ENCODE results near the gene RNF17.
A peak's percentile ranks its signal among the peaks of the same experiment; 100 is the strongest.

Gene RNF17

DNA sequence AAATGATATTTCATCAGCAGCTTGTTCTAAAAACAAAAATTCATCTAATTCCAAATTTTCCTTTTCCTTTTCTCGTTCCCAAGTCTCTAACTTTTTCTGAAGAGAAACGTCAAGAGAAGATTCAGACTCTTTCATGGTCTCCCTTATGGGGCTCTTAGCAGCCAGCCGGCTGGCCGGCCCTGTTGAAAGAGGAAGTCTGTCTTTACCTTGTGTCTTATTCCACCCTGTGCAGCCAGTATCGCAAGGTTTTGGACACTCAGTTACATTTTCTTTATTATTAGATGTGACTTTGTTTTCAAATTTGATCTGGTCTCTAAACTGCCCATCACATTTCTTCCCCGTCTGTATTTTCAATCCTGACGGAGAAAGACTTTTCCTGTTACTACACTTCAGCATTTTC lies 142.3 kb downstream of the RNF17 start:
- TF ChIP-seq, protein P1, sequence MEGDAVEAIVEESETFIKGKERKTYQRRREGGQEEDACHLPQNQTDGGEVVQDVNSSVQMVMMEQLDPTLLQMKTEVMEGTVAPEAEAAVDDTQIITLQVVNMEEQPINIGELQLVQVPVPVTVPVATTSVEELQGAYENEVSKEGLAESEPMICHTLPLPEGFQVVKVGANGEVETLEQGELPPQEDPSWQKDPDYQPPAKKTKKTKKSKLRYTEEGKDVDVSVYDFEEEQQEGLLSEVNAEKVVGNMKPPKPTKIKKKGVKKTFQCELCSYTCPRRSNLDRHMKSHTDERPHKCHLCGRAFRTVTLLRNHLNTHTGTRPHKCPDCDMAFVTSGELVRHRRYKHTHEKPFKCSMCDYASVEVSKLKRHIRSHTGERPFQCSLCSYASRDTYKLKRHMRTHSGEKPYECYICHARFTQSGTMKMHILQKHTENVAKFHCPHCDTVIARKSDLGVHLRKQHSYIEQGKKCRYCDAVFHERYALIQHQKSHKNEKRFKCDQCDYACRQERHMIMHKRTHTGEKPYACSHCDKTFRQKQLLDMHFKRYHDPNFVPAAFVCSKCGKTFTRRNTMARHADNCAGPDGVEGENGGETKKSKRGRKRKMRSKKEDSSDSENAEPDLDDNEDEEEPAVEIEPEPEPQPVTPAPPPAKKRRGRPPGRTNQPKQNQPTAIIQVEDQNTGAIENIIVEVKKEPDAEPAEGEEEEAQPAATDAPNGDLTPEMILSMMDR (IDR thresholded peaks at IDR 0.05; ENCODE audit: low read length, missing control alignments): no peak
- H3K4me3 ChIP-seq (replicated peaks; ENCODE audit: low read depth, low read length): no peak overlapping the region
- DNase-seq (ENCODE audit: low read depth): no peak

DNA sequence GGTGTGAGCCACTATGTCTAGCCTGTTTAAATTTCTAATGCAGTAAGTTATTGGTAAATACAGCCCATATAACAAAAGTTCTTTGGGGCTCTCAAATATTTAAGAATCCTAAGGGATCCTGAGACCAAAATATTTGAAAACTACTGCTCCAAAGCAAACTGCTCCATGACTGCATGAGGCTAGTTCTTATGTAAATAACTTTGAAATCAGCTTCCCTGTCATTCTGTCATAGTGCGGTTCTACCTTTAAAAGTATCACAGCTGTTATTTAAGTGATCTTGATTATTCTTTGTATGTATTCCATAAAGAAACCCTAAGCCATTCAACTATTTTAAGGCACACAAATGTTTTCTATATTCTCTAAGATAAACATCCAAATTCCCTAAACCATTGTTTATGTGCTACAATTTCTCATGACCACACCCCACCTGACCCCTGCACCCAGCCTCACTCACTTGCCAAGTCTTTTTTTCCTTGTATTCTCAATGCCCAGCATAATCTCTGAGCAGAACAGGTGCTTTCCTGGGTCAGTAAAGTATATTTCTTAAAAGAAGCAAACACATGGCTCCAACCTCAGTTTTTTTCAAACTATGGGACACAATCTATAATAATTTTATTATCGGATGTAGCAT lies 146.6 kb downstream of the RNF17 start:
- TF ChIP-seq, protein P1 (IDR thresholded peaks at IDR 0.05; ENCODE audit: low read length, missing control alignments): no peak

DNA sequence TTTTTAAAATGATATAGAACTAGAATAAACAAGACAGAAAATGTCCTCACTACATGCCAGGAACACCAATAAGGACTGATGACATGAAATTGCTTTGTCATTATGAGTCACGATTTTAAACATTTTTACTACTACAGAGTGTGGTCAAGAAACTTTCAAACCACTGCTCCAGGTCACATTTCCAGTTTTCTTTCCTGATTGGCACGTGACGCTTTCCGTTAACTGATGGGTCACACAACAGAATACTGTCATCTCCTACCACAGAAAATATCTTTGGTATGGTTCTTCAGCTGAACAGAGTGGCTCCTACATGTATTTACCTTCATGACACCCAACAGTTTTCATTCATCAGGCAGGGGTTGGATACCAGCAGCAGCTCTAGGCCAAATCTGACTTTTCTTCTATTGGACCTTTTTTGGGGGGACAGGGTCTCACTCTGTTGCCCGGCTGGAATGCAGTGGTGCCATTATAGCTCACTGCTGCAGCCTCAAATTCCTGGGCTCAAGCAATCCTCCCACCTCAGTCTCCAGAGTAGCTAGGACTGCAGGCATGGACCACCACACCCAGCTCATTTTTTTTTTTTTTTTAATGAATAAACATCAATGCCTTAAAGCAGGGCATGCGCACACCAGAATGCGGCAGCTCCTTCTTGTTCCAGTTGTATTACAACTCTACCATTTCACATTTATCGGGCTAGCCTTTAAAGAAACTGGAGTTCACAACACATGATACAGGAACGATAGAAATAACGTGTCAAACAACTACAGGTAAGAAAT lies 147.4 kb downstream of the RNF17 start:
- TF ChIP-seq, protein P1 (IDR thresholded peaks at IDR 0.05; ENCODE audit: low read length, missing control alignments): no peak
- peak; percentile 39 for DNase-seq (ENCODE audit: low read depth)
- no peak overlapping the region for H3K4me3 ChIP-seq (replicated peaks; ENCODE audit: low read depth, low read length)

More for the DNA sequence above, 146.6 kb downstream of the RNF17 start:
- H3K4me3 ChIP-seq (replicated peaks; ENCODE audit: low read depth, low read length): no peak overlapping the region
- DNase-seq (ENCODE audit: low read depth): no peak

DNA sequence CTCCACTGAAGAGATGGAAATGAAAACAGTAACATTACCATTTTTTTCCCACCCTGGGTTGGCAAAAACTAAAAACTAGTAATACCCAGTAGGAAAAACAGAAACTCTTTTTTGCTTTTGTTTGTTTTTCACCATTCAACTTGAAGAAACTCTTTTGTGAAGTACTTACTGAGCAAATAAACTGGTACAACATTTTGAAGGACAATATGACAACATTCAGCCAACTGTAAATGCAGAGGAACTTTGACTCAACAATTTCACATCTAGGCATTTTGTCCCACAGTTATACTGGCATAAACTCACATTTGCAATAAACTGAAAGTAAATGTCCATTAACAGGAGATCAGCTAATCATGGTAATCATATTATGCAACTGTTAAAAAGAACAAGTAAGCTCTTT lies 152.5 kb downstream of the RNF17 start:
- DNase-seq (ENCODE audit: low read depth): no peak
- no peak overlapping the region for H3K4me3 ChIP-seq (replicated peaks; ENCODE audit: low read depth, low read length)
- TF ChIP-seq, protein P1 (IDR thresholded peaks at IDR 0.05; ENCODE audit: low read length, missing control alignments): no peak

DNA sequence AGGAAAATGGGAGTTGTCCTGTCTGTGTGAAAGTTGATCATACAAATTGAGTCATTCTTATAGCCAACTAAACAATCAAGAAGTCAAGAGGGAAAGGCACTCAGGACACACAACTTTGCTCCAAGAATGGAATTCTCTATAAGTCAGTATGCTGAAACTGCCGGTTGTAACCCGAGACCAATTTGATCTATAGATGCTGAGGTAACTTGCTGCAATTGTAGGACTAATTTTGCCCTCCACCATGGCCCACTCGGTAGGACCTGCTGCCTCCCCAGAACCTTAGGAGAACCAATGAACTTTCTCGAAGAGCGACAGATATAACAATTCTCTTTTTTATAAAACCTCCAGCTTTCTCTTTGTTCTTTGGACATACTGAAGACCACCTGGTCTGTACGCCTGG lies 157.0 kb downstream of the RNF17 start:
- H3K4me3 ChIP-seq (replicated peaks; ENCODE audit: low read depth, low read length): no peak overlapping the region
- TF ChIP-seq, protein P1 (IDR thresholded peaks at IDR 0.05; ENCODE audit: low read length, missing control alignments): no peak
- DNase-seq (ENCODE audit: low read depth): no peak

DNA sequence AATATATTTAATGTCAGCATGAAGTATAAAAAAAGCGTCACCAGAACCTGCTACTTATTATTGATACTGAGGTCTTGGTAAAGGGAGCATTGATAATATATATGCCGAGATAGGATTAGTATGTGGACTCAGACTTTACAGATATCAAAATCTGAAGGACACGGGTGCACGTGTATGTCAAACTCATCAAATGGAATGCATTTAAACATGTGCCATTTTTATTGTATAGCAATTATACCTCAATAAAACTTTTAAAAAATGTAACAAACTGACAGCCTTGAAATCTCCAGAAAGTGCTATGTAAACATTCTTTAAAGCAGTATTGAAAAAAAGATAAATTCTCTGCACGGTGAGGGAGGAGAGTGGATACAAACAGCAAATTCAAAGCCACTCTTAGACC lies 157.9 kb downstream of the RNF17 start:
- H3K4me3 ChIP-seq (replicated peaks; ENCODE audit: low read depth, low read length): peak overlapping the region; percentile 64
- TF ChIP-seq, protein P1 (IDR thresholded peaks at IDR 0.05; ENCODE audit: low read length, missing control alignments): no peak
- no peak for DNase-seq (ENCODE audit: low read depth)

Data from fibroblast of pulmonary artery (primary cell).